GM19395 (cell line): ENCODE results near the gene NUDT1.

ENCODE experiments used
- ATAC-seq: cut with Tn5 transposase; IDR thresholded peaks from one replicate; pipeline ENCODE4 v1.9.1; 2021; ENCODE audit warnings: mild to moderate bottlenecking, moderate library complexity; ENCODE audit not compliant: unreplicated experiment

Gene NUDT1

DNA sequence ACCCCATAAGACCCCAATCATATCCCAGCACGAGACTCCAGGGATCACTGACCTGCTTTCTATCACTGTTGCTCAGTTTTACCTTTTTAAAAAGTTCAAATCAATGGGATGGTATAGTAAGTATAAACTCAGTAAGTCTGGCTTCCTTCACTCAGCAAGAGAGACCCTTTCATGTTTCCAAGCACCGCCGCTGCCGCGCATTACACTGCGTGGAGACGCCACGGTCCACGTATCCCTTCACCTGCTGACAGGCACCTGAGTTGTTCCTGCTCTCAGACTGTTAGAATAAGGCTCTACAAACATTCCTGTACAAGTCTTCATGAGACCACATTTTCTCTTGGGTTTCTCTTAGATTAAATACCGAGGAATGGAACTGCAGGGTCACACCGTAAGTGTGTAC is 37.6 kb upstream of the NUDT1 start:
- no peak for ATAC-seq

- no peak for ATAC-seq
These were observed 36.8 kb upstream of the NUDT1 start for GRCh38 chr7:2205036-2205780.

DNA sequence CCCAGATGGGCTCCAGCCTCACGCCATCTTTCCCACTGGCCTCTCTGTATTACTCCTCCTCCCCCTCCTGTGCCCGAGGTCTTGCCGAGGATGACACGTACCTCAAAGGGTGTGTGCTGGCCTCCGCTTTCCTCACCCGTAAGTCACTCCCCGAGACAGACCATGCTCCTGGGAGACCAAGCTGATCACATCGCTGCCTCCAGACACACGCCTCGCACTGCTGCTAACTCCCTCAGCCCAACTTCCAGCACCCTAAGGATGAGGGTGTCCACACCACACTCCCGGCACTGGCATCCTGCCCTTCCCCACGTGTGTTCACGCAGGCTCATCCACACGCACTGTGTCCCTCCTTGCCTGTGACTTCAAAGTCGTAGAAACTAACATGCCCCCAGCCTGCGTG is 33.3 kb upstream of the NUDT1 start:
- ATAC-seq = no peak

GRCh38 chr7:2209146-2209960 is 32.7 kb upstream of the NUDT1 start:
- ATAC-seq = peak; percentile 60

DNA sequence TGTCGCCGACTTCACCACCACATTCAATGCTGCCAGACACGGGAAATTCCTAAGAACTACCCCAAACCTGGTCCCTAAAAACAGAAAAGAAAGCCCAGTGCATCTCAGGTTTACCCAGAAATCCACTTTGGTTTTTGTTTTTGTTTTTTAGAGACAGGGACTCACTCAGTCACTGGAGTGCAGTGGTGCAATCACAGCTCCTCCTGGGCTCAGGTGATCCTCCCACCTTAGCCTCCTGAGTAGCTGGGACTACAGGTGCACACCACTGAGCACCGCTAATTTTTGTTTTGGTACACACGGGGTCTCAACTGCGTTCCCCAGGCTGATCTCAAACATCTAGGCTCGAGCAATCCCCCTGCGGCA is 32.1 kb upstream of the NUDT1 start:
- no peak for ATAC-seq

GRCh38 chr7:2210551-2211258 is 31.3 kb upstream of the NUDT1 start:
- no peak for ATAC-seq

GRCh38 chr7:2211259-2211880 is 30.7 kb upstream of the NUDT1 start:
- no peak for ATAC-seq

DNA sequence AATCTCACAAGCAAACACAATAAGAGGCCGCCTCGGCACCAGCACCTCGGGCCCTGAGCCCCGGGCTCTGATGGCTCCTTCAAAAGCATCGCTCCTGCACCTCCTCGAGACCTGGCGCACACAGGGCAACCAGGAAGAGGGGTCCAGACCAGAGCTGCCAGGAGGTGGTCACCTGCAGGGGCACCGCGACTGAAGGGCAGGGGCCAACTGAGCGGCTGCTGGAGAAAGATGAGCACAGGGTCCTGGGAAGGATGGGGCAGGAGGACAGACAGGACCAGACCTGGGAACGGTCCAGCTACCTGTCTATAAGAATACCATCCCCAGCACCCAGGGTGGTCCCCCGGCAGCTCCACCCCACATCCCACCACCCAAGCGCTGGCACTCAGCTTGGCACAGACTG is 30.1 kb upstream of the NUDT1 start:
- ATAC-seq = no peak

DNA sequence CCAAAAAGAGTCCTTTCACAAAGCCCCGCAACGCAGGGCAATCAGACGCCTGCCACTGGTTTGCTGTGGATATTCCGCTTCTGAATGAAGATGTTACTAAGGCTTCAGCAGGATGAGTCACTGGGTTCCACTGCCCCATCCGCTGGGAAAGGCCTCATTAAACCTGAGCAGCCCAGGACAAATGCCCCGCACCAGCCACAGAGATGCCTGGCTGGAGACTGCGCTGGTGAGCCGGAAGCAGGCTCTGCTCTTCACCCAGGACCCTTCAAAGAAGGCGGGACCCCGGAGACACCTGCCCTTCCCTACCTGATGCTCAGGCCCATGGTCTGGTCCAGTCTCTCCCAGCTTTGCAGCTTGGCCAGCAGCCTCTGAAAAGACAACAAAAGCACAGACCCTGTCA is 29.1 kb upstream of the NUDT1 start:
- no peak for ATAC-seq

DNA sequence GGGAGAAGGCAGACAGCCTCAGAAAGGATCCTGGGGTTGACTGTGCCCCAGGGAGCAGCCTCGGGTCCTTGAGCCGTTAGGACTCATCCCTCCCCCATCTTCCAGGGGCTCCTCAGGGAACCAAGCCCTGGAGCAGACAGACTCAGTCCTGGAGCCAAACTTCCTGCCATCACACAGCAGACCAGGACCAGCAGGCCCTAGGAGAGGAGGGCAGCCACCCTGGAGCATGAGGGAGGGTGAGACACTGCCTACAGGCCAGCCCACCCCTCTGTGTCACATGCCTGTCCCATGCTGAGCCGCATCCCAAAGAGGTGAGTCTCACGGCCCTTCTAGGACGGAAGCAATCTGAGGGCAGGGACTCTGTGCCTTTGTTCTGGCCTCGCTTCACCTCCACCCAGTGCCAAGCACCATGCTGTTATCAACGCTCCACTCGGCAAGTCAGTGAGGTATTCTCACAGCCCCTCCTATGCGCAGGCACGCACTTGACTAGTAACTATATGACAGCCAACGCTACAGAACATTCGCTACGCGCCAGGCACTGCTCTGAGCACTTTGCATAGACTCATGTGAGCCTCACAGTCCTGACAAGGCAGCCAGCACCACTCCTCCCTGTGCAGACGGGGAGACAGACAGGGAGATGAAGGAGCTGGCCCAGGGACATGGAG is 28.3 kb upstream of the NUDT1 start:
- ATAC-seq = no peak

DNA sequence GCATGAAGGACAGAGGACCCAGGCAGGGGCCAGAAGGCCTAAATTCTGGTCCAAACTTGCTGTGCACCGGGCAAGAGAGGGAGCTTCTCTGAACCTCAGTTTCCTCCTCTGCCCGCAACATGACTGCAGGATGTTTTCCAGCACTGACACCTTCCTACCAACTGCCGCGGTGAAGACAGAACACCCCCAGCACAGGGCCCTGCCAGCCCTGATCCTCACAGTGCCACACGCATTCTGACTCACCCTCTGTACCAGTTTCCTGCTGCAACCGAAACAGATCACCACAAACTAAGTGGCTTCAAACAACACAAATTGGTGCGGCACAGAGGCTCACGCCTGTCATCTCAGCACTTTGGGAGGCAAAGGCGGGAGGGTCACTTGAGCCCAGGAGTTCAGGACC is 27.4 kb upstream of the NUDT1 start:
- ATAC-seq = no peak

- ATAC-seq = no peak
These were observed 26.2 kb upstream of the NUDT1 start for GRCh38 chr7:2215851-2216250.

- ATAC-seq = no peak
These were observed 24.8 kb upstream of the NUDT1 start for GRCh38 chr7:2217206-2217605.

- ATAC-seq = no peak
These were observed 24.1 kb upstream of the NUDT1 start for GRCh38 chr7:2217716-2218443.

GRCh38 chr7:2218444-2218785 is 23.6 kb upstream of the NUDT1 start:
- no peak for ATAC-seq

GRCh38 chr7:2219136-2219535 is 22.9 kb upstream of the NUDT1 start:
- ATAC-seq = no peak

GRCh38 chr7:2219606-2220005 is 22.4 kb upstream of the NUDT1 start:
- ATAC-seq = no peak

DNA sequence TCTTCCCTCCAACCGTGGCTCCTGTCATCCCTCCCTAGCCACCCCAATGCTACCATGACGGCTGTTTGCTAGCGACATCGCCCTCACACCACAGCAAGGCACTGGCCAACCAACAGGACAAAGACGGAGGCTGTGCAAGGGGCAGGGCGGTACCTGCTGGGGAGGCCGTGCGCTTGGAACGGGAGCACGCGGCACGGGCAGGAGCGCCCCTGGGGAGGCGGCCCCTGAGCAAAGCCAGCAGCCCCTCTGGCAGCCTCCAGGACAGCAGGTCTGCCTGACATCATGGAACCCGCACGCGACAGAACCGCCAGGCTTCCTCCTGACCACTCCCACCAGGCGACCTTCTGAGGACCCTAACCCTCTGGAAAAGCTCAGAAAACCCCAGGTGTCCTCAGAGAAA is 22.0 kb upstream of the NUDT1 start:
- ATAC-seq = no peak

GRCh38 chr7:2220506-2220905 is 21.5 kb upstream of the NUDT1 start:
- no peak for ATAC-seq

GRCh38 chr7:2220954-2221353 is 21.1 kb upstream of the NUDT1 start:
- no peak for ATAC-seq
